HuH-7.5 (cell line): ENCODE measurements around the gene NKTR.
"Not testable (repeated sequence)": the region's sequence is repeated elsewhere in the genome, so short reads cannot be mapped to it uniquely, and the experiment has no call there.

ENCODE experiments used
- DNase-seq: peaks from one replicate; pipeline ENCODE4 v3.0.0; 2011; ENCODE audit warnings: low spot score

The NKTR gene

GRCh38 chr3:42600111-42600957 is at the start of gene NKTR:
TSS of gene NKTR (plus strand) at chr3:42600686. CDS start at chr3:42601007, 321 bp downstream.
- peak; percentile 81 for DNase-seq

- DNase-seq, result no peak
Observed at GRCh38 chr3:42552830-42553229, 47.7 kb upstream of the NKTR start.

GRCh38 chr3:42556089-42556632 is 44.3 kb upstream of the NKTR start:
- DNase-seq, result no peak

GRCh38 chr3:42556817-42557216 is 43.7 kb upstream of the NKTR start:
- DNase-seq, result not testable (repeated sequence)

- DNase-seq, result no peak
Observed at GRCh38 chr3:42557854-42558253, 42.6 kb upstream of the NKTR start.

- no peak for DNase-seq
Observed at GRCh38 chr3:42562047-42562907, 38.2 kb upstream of the NKTR start.

GRCh38 chr3:42569593-42570142 is 30.8 kb upstream of the NKTR start:
- DNase-seq, result no peak

GRCh38 chr3:42572278-42572677 is 28.2 kb upstream of the NKTR start:
- DNase-seq, result peak; percentile 51

GRCh38 chr3:42575137-42575741 is 25.2 kb upstream of the NKTR start:
- no peak for DNase-seq

- no peak for DNase-seq
Observed at GRCh38 chr3:42578054-42578453, 22.4 kb upstream of the NKTR start.

GRCh38 chr3:42579346-42579745 is 21.1 kb upstream of the NKTR start:
- DNase-seq, result not testable (repeated sequence)

GRCh38 chr3:42581400-42581708 is 19.1 kb upstream of the NKTR start:
- no peak for DNase-seq

GRCh38 chr3:42581709-42582473 is 18.6 kb upstream of the NKTR start, which contains the start of gene SEC22C:
TSS of gene SEC22C (minus strand) at chr3:42581967. CDS start at chr3:42569046, 12,921 bp downstream.
- peak; percentile 98 for DNase-seq

- no peak for DNase-seq
Observed at GRCh38 chr3:42582474-42583070, 17.9 kb upstream of the NKTR start.

- no peak for DNase-seq
Observed at GRCh38 chr3:42588625-42589024, 11.9 kb upstream of the NKTR start.

GRCh38 chr3:42589382-42590109 is 10.9 kb upstream of the NKTR start:
- no peak for DNase-seq

GRCh38 chr3:42590989-42591756 is 9.3 kb upstream of the NKTR start:
- no peak for DNase-seq

- no peak for DNase-seq
Observed at GRCh38 chr3:42591811-42592210, 8.7 kb upstream of the NKTR start.

- no peak for DNase-seq
Observed at GRCh38 chr3:42593635-42594034, 6.9 kb upstream of the NKTR start.
